Breast epithelium (tissue), 3 donors: ENCODE measurements around the gene MYRF.

Experiments
- POLR2A ChIP-seq: fragments of 450-650 bp; IDR thresholded peaks from one replicate; pipeline ENCODE4 v1.6.1; 2016; ENCODE audit warnings: antibody characterized with exemption, mild to moderate bottlenecking, moderate library complexity
- TF ChIP-seq, protein P1 (sequence below), 3 donors: fragments of 450-650 bp; IDR thresholded peaks; one replicate each; pipeline ENCODE4 v1.5.1; 2016 to 2017; ENCODE audit warnings: antibody characterized with exemption in 3 of 3, mild to moderate bottlenecking in 3 of 3, moderate library complexity in 3 of 3

DNA sequence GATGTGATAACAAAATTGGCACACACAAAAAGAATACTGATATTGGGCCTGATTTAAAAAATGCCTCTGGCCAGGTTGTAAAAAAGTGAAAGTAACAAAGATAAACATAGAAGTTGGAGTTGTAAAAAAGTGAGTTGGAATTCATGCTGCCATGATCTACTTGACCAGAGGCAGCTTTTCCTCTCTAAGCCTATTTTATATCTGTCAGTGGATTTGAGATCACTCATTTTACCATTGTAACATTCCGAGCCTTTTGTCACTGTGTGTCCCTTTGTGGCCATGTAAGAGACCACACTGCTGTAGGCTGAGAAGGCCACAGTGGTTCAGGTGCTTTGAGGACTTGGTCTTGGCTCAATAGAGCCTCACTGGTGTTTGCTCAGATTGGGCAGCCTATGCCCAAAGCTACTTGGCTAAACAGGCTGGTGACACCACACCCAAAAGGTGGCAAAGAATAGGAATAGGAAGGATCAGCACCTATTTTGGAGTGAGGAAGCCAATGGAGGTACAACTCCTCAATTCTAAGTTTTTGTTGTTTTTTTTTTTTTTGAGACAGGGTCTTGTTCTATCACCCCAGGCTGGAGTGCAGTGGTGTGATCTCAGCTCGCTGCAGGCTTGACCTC is 47.3 kb downstream of the MYRF start:
- TF ChIP-seq, protein P1, sequence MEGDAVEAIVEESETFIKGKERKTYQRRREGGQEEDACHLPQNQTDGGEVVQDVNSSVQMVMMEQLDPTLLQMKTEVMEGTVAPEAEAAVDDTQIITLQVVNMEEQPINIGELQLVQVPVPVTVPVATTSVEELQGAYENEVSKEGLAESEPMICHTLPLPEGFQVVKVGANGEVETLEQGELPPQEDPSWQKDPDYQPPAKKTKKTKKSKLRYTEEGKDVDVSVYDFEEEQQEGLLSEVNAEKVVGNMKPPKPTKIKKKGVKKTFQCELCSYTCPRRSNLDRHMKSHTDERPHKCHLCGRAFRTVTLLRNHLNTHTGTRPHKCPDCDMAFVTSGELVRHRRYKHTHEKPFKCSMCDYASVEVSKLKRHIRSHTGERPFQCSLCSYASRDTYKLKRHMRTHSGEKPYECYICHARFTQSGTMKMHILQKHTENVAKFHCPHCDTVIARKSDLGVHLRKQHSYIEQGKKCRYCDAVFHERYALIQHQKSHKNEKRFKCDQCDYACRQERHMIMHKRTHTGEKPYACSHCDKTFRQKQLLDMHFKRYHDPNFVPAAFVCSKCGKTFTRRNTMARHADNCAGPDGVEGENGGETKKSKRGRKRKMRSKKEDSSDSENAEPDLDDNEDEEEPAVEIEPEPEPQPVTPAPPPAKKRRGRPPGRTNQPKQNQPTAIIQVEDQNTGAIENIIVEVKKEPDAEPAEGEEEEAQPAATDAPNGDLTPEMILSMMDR (IDR thresholded peaks at IDR 0.05) = no peak
- TF ChIP-seq POLR2A = no peak
